HFFc6 (cell line): Measurements from ENCODE around the gene GFAP. TPM values are rescaled to one million over a fixed set of nuclear protein-coding genes. Genes with fewer than 3 reads are reported as not detected.

Source experiments
- DNase-seq: peaks from one replicate; pipeline ENCODE4 v3.0.0-alpha.2; 2018
- H3K27ac Mint-ChIP-seq: 2 replicates; pipeline ENCODE4 v1.8.0; 2020; ENCODE audit warnings: mild to moderate bottlenecking, mixed read lengths
- H3K27me3 Mint-ChIP-seq: 2 replicates; pipeline ENCODE4 v1.8.0; 2021; ENCODE audit warnings: mild to moderate bottlenecking, moderate library complexity, mixed read lengths; ENCODE audit not compliant: insufficient read depth
- H3K36me3 Mint-ChIP-seq: 2 replicates; pipeline ENCODE4 v1.8.0; 2021; ENCODE audit warnings: low read depth, mixed read lengths
- H3K4me1 Mint-ChIP-seq: 2 replicates; pipeline ENCODE4 v1.8.0; 2020; ENCODE audit warnings: low read depth, mixed read lengths
- H3K4me3 Mint-ChIP-seq: 2 replicates; pipeline ENCODE4 v1.8.0; 2020; ENCODE audit warnings: mild to moderate bottlenecking, moderate library complexity, mixed read lengths
- H3K9me3 Mint-ChIP-seq: 2 replicates; pipeline ENCODE4 v1.8.0; 2020; ENCODE audit warnings: mild to moderate bottlenecking, mixed read lengths
- CTCF ChIP-seq: fragments of 200-600 bp; sonication (generic); IDR thresholded peaks from 2 replicates; pipeline ENCODE4 v1.5.0; 2021; ENCODE audit warnings: antibody characterized with exemption, mild to moderate bottlenecking
- total RNA-seq, 6 experiments: library from RNA; stranded (reverse); fragmentation: NEBNext Ultra II Directional; extraction: Animal tissue kit (Norgen Biotek cat#: 25700); gene quantifications; 2 replicates in 1 of 6; 3 replicates in 5 of 6; pipeline ENCODE4 v1.2.3, GENCODE V29; 2021

Gene GFAP
- total RNA-seq, 6 experiments from 2014 or later, result not detected

GRCh38 chr17:44904001-44904984 lies 11.0 kb downstream of the GFAP start:
- no peak for DNase-seq
- TF ChIP-seq CTCF, result no peak
- no peak overlapping the region for H3K4me3 Mint-ChIP-seq
- no peaks in the 10 kb centered on the region for H3K9me3 Mint-ChIP-seq
- H3K27me3 Mint-ChIP-seq, result peaks cover 7% of the 10 kb centered on the region
- H3K36me3 Mint-ChIP-seq, result no peaks in the 10 kb centered on the region
- peaks cover 65% of the 10 kb centered on the region for H3K4me1 Mint-ChIP-seq
- no peak overlapping the region for H3K27ac Mint-ChIP-seq

GRCh38 chr17:44903012-44903685 lies 12.2 kb downstream of the GFAP start:
- Mint-ChIP-seq H3K36me3 (peaks cover 6% of the 10 kb centered on the region; the same call in 1 of the 2 replicates), H3K27me3 (peaks cover 7% of the 10 kb centered on the region), H3K4me3 (no peak overlapping the region), H3K4me1 (peaks cover 63% of the 10 kb centered on the region), H3K9me3 (no peaks in the 10 kb centered on the region), H3K27ac (no peak overlapping the region)
- no peak for TF ChIP-seq CTCF
- DNase-seq, result no peak

DNA sequence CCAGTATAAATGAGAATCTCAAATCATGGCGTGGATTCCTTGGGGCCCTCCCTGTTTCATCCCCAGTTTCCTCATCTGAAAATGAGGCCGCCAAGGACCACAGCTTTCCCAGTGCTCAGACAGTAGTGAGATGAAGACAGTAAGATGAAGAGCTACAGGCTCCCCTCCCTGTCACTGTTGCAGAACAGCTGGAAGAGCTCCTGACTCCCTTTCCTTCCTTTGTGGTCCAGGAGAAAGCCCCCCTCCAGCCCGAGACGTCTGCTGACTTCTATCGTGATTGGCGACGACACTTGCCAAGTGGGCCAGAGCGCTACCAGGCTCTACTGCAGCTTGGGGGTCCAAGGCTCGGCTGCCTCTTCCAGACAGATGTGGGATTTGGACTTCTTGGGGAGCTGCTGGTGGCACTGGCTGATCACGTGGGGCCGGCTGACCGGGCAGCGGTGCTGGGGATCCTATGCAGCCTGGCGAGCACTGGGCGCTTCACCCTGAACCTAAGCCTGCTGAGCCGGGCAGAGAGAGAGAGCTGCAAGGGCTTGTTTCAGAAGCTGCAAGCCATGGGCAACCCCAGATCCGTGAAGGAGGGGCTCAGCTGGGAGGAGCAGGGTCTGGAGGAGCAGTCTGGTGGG lies 13.1 kb downstream of the GFAP start:
- peak overlapping the region; percentile 100 for H3K27ac Mint-ChIP-seq

DNA sequence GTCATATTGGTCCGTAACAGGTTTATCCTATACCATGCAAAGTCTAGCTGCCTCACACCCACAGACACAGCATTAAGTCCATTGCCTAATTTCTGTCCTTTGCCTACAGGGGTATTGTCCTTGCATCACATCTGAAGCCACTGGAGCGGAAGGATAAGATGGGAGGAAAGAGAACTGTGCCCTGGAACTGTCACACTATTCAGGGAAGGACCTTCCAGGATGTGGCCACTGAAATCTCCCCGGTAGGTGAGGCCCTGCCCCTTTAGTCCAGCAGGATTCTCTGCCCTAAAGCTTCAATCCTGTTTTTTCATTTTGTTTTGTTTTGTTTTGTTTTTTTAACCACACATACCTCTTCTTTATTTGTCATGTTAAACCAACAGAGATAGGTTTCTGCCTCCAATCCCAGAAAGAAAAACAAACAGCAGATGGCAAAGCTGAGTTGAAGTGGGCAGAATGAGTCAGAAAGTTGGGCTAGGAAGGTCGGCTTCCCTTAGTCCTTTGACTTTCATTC lies 13.8 kb downstream of the GFAP start:
- peak; percentile 60; the same call in 1 of the 2 replicates for TF ChIP-seq CTCF
- Mint-ChIP-seq H3K4me3 (peak overlapping the region; percentile 55), H3K4me1 (peaks cover 55% of the 10 kb centered on the region), H3K27me3 (peaks cover 7% of the 10 kb centered on the region), H3K36me3 (peaks cover 6% of the 10 kb centered on the region; the same call in 1 of the 2 replicates), H3K27ac (peak overlapping the region; percentile 100), H3K9me3 (no peaks in the 10 kb centered on the region)
- peak; percentile 83 for DNase-seq

More for the DNA sequence above, 13.1 kb downstream of the GFAP start:
- Mint-ChIP-seq H3K4me1 (peaks cover 63% of the 10 kb centered on the region), H3K36me3 (peaks cover 6% of the 10 kb centered on the region; the same call in 1 of the 2 replicates), H3K27me3 (peaks cover 7% of the 10 kb centered on the region), H3K9me3 (no peaks in the 10 kb centered on the region), H3K4me3 (peak overlapping the region; percentile 55; the same call in 1 of the 2 replicates)
- no peak for TF ChIP-seq CTCF
- DNase-seq, result no peak

- H3K4me1 Mint-ChIP-seq, result peaks cover 53% of the 10 kb centered on the region
- H3K27ac Mint-ChIP-seq, result peak overlapping the region; percentile 100
- peak overlapping the region; percentile 89 for H3K4me3 Mint-ChIP-seq
- H3K9me3 Mint-ChIP-seq, result no peaks in the 10 kb centered on the region
- no peak for TF ChIP-seq CTCF
- peaks cover 1% of the 10 kb centered on the region; the same call in 1 of the 2 replicates for H3K27me3 Mint-ChIP-seq
- DNase-seq, result peak; percentile 77
- H3K36me3 Mint-ChIP-seq, result peaks cover 10% of the 10 kb centered on the region; the same call in 1 of the 2 replicates
Observed at GRCh38 chr17:44900894-44901293, 14.4 kb downstream of the GFAP start.
